Karpas-422 (cell line): ENCODE data around the gene KCNN3. TPM values are rescaled to one million over a fixed set of nuclear protein-coding genes. Genes with fewer than 3 reads are reported as not detected.

ENCODE experiments used
- DNase-seq: peaks from one replicate; pipeline ENCODE4 v3.0.0-alpha.2; 2015
- H2AFZ ChIP-seq: fragments of 200-600 bp; sonication (generic); 2 replicates; pipeline ENCODE4 v1.6.1; 2014; ENCODE audit warnings: antibody characterized with exemption, low read length, mixed read lengths
- H3K27ac ChIP-seq: fragments of 200-600 bp; sonication (generic); 2 replicates; pipeline ENCODE4 v1.5.1; 2014; ENCODE audit warnings: mild to moderate bottlenecking, low read length, moderate library complexity
- H3K27me3 ChIP-seq: fragments of 200-600 bp; sonication (generic); 2 replicates; pipeline ENCODE4 v1.6.1; 2014; ENCODE audit warnings: low read length, mixed read lengths
- H3K36me3 ChIP-seq: fragments of 200-600 bp; sonication (generic); 2 replicates; pipeline ENCODE4 v1.6.1; 2014; ENCODE audit warnings: low read length, mixed read lengths; ENCODE audit not compliant: insufficient read depth
- H3K4me1 ChIP-seq: fragments of 200-600 bp; sonication (generic); 2 replicates; pipeline ENCODE4 v1.6.1; 2014; ENCODE audit warnings: mild to moderate bottlenecking, low read length, mixed read lengths
- H3K4me2 ChIP-seq: fragments of 200-600 bp; sonication (generic); 2 replicates; pipeline ENCODE4 v1.6.1; 2014; ENCODE audit warnings: low read length, low read depth, mild to moderate bottlenecking; ENCODE audit not compliant: poor library complexity, severe bottlenecking
- H3K4me3 ChIP-seq: fragments of 200-600 bp; sonication (generic); 2 replicates; pipeline ENCODE4 v1.5.1; 2014; ENCODE audit warnings: mild to moderate bottlenecking, antibody characterized with exemption, low read length, mixed read lengths
- H3K79me2 ChIP-seq: fragments of 200-600 bp; sonication (generic); 2 replicates; pipeline ENCODE4 v1.6.1; 2014; ENCODE audit warnings: mild to moderate bottlenecking, low read length, mixed read lengths
- H3K9ac ChIP-seq: fragments of 200-600 bp; sonication (generic); 2 replicates; pipeline ENCODE4 v1.6.0; 2014; ENCODE audit warnings: low read length
- H3K9me2 ChIP-seq: fragments of 200-600 bp; sonication (generic), shearing (Covaris generic); replicated peaks from 2 replicates; pipeline ENCODE4 v1.6.0; 2014; ENCODE audit warnings: mild to moderate bottlenecking, low read length, moderate library complexity; ENCODE audit not compliant: insufficient read depth
- H3K9me3 ChIP-seq: fragments of 300-700, 200-600 bp; sonication (generic); 2 replicates; pipeline ENCODE4 v1.6.1; 2014; ENCODE audit warnings: low read length, mixed read lengths
- H4K20me1 ChIP-seq: fragments of 200-600 bp; sonication (generic); 2 replicates; pipeline ENCODE4 v1.6.1; 2014; ENCODE audit warnings: mild to moderate bottlenecking, antibody characterized with exemption, low read length, low read depth; ENCODE audit not compliant: insufficient read depth
- total RNA-seq: library from RNA; depleted of rRNA; stranded (reverse); fragments of >200 nt; shearing (Covaris generic); gene quantifications from 2 replicates; pipeline ENCODE4 v1.2.3, GENCODE V29; 2014; ENCODE audit warnings: low replicate concordance

KCNN3 gene
- total RNA-seq, 1 experiment from 2014 or later: 68.2 TPM

DNA sequence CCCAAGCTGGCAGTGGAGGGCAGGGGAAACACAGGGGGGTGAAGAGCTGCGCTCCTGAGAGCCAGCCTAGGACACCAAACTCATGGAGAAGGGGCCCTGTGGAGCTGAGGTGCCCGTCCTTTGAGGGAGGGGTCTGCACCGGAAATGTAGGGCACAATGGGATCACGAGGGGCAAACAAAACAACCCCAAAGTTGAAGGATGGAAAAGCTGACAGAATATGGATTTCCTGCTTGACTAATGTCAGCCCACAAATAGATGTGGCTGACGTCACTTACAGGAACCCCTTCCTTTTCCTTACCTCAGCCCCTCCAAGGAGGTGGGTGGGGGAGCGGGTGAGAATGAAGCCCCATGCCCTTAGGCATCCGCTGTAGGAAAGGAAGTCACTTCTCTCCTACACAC lies 110.9 kb downstream of the KCNN3 start:
- H3K36me3 ChIP-seq: peaks cover 7% of the 10 kb centered on the region; the same call in 1 of the 2 replicates

DNA sequence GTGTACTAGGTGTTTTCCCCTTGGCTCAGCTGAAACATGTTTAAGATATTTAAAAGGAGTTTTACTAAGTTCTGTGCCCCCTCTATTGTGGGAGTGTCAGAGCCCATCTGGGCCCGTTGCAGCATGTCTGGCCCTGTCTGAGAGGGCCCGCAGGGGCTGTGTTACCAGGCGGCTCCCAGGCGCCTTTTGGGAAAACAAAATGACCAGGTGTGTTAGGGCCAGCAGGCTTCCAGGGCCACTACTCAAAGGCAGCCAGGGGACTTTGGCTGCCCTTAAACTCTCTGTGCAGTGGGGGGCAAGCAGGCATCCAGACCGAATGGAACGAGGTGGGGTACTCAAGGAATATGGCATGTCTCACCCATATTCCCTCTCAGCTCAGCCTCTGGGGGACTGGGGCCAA lies 111.7 kb downstream of the KCNN3 start:
- Histone ChIP-seq H3K4me1 (no peaks in the 10 kb centered on the region), H2AFZ (no peak overlapping the region), H3K79me2 (peaks cover 1% of the 10 kb centered on the region; the same call in 1 of the 2 replicates), H3K27ac (no peak overlapping the region), H3K36me3 (no peaks in the 10 kb centered on the region; the same call in 1 of the 2 replicates), H4K20me1 (no peaks in the 10 kb centered on the region), H3K9me3 (no peaks in the 10 kb centered on the region), H3K4me2 (no peak overlapping the region), H3K27me3 (no peaks in the 10 kb centered on the region), H3K9ac (no peak overlapping the region), H3K9me2 (no peaks in the 10 kb centered on the region), H3K4me3 (no peak overlapping the region)
- no peak for DNase-seq

More for the DNA sequence above, 110.9 kb downstream of the KCNN3 start:
- Histone ChIP-seq H3K79me2 (peaks cover 3% of the 10 kb centered on the region; the same call in 1 of the 2 replicates), H3K27ac (no peak overlapping the region), H3K9ac (no peak overlapping the region), H3K4me3 (no peak overlapping the region), H3K4me2 (no peak overlapping the region), H3K9me2 (no peaks in the 10 kb centered on the region), H3K9me3 (no peaks in the 10 kb centered on the region), H3K4me1 (no peaks in the 10 kb centered on the region), H4K20me1 (no peaks in the 10 kb centered on the region), H3K27me3 (no peaks in the 10 kb centered on the region), H2AFZ (no peak overlapping the region)
- DNase-seq: no peak

- no peaks in the 10 kb centered on the region for H3K9me2 ChIP-seq
- no peak overlapping the region for H3K4me2 ChIP-seq
- no peak overlapping the region for H3K27ac ChIP-seq
- no peak for DNase-seq
- no peaks in the 10 kb centered on the region for H4K20me1 ChIP-seq
- H3K9ac ChIP-seq: no peak overlapping the region
- no peak overlapping the region for H2AFZ ChIP-seq
- no peaks in the 10 kb centered on the region for H3K4me1 ChIP-seq
- H3K79me2 ChIP-seq: no peaks in the 10 kb centered on the region; the same call in 1 of the 2 replicates
- no peaks in the 10 kb centered on the region for H3K27me3 ChIP-seq
- no peaks in the 10 kb centered on the region; the same call in 1 of the 2 replicates for H3K36me3 ChIP-seq
- H3K9me3 ChIP-seq: no peaks in the 10 kb centered on the region
- H3K4me3 ChIP-seq: no peak overlapping the region
Measured at GRCh38 chr1:154756793-154757548, 113.1 kb downstream of the KCNN3 start.

DNA sequence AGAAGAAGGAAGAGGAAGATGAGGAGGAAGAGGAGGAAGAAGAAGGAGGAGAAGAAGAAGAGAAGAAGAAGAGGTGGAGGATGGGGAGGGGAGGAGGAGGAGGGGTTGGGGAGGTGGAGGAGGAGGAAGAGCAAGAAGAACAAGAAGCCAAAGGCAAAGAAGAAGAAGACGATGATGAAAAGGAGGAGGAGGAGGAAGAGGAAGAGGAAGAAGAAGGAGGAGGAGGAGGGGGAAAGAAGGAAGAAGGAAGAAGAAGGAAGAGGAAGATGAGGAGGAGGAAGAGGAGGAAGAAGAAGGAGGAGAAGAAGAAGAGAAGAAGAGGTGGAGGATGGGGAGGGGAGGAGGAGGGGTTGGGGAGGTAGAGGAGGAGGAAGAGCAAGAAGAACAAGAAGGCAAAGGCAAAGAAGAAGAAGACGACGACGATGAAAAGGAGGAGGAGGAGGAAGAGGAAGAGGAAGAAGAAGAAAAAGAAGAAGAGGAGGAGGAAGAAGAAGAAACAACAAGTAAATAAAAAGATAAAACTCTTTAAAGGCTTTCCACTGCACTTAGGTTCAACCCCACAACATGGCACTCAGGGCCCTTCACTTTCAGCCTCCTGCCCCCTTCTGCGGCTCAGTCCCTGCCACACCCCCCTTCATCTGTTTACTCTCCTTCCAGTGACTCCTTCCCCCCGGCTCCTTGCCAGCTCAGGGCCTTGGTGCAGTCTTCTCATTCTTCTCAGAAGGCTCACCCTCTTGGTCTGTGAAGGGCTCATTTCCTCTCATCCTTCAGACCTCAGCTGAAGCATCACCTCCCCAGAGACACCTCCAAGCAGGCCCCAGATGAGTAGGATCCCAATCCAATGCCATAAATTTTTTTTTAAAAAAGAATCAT lies 114.0 kb downstream of the KCNN3 start:
- Histone ChIP-seq H3K4me3 (no peak overlapping the region), H3K79me2 (no peaks in the 10 kb centered on the region; the same call in 1 of the 2 replicates), H3K36me3 (no peaks in the 10 kb centered on the region; the same call in 1 of the 2 replicates), H3K9ac (no peak overlapping the region), H3K27ac (no peak overlapping the region), H3K4me2 (no peak overlapping the region), H3K4me1 (no peaks in the 10 kb centered on the region), H3K9me2 (no peaks in the 10 kb centered on the region), H3K27me3 (no peaks in the 10 kb centered on the region), H3K9me3 (no peaks in the 10 kb centered on the region), H4K20me1 (no peaks in the 10 kb centered on the region), H2AFZ (no peak overlapping the region)
- DNase-seq: no peak

DNA sequence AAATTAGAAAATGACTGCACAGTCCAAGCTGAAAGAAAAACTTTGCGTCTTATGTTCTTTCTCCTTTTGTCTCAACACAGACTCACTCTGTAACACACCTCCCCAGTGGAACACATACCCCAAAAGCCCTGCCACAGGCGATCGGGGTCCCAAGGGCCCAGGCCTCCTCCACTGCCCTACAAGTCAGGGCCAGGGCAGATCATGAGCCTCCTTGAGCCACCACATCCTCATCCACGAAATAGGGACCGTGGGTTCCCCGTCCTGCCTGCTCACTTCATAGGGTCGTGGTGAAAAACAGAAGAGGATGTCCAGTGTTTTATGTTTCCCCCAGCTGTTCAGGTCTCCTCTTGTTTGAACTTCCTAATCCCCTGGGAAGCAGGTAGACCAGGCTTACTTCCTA lies 116.7 kb downstream of the KCNN3 start:
- Histone ChIP-seq H3K36me3 (no peaks in the 10 kb centered on the region; the same call in 1 of the 2 replicates), H3K79me2 (no peaks in the 10 kb centered on the region; the same call in 1 of the 2 replicates), H4K20me1 (no peaks in the 10 kb centered on the region), H3K9me3 (no peaks in the 10 kb centered on the region), H3K9me2 (no peaks in the 10 kb centered on the region), H3K27me3 (no peaks in the 10 kb centered on the region), H3K4me1 (no peaks in the 10 kb centered on the region), H3K27ac (no peak overlapping the region), H2AFZ (no peak overlapping the region), H3K4me3 (no peak overlapping the region), H3K4me2 (no peak overlapping the region), H3K9ac (no peak overlapping the region)
- no peak for DNase-seq

- Histone ChIP-seq H3K9me3 (no peaks in the 10 kb centered on the region), H3K36me3 (no peaks in the 10 kb centered on the region; the same call in 1 of the 2 replicates), H3K9me2 (no peaks in the 10 kb centered on the region), H3K4me2 (no peak overlapping the region), H3K27ac (no peak overlapping the region), H3K4me3 (no peak overlapping the region), H3K9ac (no peak overlapping the region), H3K4me1 (no peaks in the 10 kb centered on the region), H3K79me2 (no peaks in the 10 kb centered on the region; the same call in 1 of the 2 replicates), H3K27me3 (no peaks in the 10 kb centered on the region), H2AFZ (no peak overlapping the region), H4K20me1 (no peaks in the 10 kb centered on the region)
- DNase-seq: peak; percentile 51
Measured at GRCh38 chr1:154752273-154753030, 117.6 kb downstream of the KCNN3 start.

GRCh38 chr1:154751690-154752089 lies 118.4 kb downstream of the KCNN3 start:
- Histone ChIP-seq H3K79me2 (no peaks in the 10 kb centered on the region; the same call in 1 of the 2 replicates), H3K9ac (no peak overlapping the region), H3K9me2 (no peaks in the 10 kb centered on the region), H3K27me3 (no peaks in the 10 kb centered on the region), H2AFZ (no peak overlapping the region), H3K27ac (no peak overlapping the region), H3K4me2 (no peak overlapping the region), H3K4me3 (no peak overlapping the region), H3K36me3 (no peaks in the 10 kb centered on the region; the same call in 1 of the 2 replicates), H4K20me1 (no peaks in the 10 kb centered on the region), H3K9me3 (no peaks in the 10 kb centered on the region), H3K4me1 (no peaks in the 10 kb centered on the region)
- no peak for DNase-seq
